Heart left ventricle (tissue), 16 donors: ENCODE results near the gene DDX31. TPM values are rescaled to one million over a fixed set of nuclear protein-coding genes. Genes with fewer than 3 reads are reported as not detected.

ENCODE experiments used
- ATAC-seq, 4 donors: fragments of 200-7000 bp; cut with Tn5 transposase; one replicate each; pipeline ENCODE4 v1.9.1; 2020 to 2022; ENCODE audit warnings: moderate library complexity in 4 of 4, mild to moderate bottlenecking in 3 of 4, moderate number of reproducible peaks in 1 of 4
- DNase-seq, 5 donors: peaks; one replicate each; pipeline ENCODE4 v3.0.0-alpha.2; 2020
- H3K27ac ChIP-seq, 12 donors: fragments of 200-600 bp; sonication (generic) in 4 of 12; one replicate each; pipeline versions ENCODE4 v1.5.0 to v1.8.0; 2016 to 2022; ENCODE audit warnings: mild to moderate bottlenecking in 2 of 12
- H3K27me3 ChIP-seq, 9 donors: fragments of 200-600 bp; sonication (generic) in 2 of 9; one replicate each; pipeline versions ENCODE4 v1.5.1 to v1.8.0; 2016 to 2022; ENCODE audit warnings: mild to moderate bottlenecking in 3 of 9
- H3K36me3 ChIP-seq, 9 donors: fragments of 200-600 bp; sonication (generic) in 2 of 9; one replicate each; pipeline versions ENCODE4 v1.5.0 to v1.8.0; 2018 to 2022; ENCODE audit warnings: mild to moderate bottlenecking in 2 of 9
- H3K4me1 ChIP-seq, 12 donors: fragments of 200-600 bp; sonication (generic) in 4 of 12; one replicate each; pipeline versions ENCODE4 v1.5.0 to v1.8.0; 2016 to 2022; ENCODE audit warnings: mild to moderate bottlenecking in 3 of 12
- H3K4me3 ChIP-seq, 12 donors: fragments of 200-600 bp; sonication (generic) in 4 of 12; one replicate each; pipeline versions ENCODE4 v1.5.0 to v1.8.0; 2017 to 2022; ENCODE audit warnings: mild to moderate bottlenecking in 9 of 12, moderate library complexity in 4 of 12
- H3K9me3 ChIP-seq, 12 donors: fragments of 200-600 bp; sonication (generic) in 4 of 12; one replicate each; pipeline versions ENCODE4 v1.5.0 to v1.8.0; 2016 to 2022; ENCODE audit warnings: mild to moderate bottlenecking in 1 of 12
- POLR2A ChIP-seq, 2 donors: fragments of 450-650 bp; IDR thresholded peaks; one replicate each; pipeline ENCODE4 v1.6.1; 2017; ENCODE audit warnings: antibody characterized with exemption in 2 of 2, mild to moderate bottlenecking in 2 of 2, moderate library complexity in 2 of 2
- WGBS, 4 donors: extraction: QIAGEN DNeasy Blood & Tissue Kit in 2 of 4; methylation state at CpG; one replicate each; pipeline versions ENCODE4 v1.1.5 to v1.1.7; 2013 to 2018; 5-methylcytosine and 5-hydroxymethylcytosine counted together
- intact Hi-C, 10 donors: fragments of 100-400 bp; cut with DNase I; formaldehyde crosslinking; loops; one replicate each; pipeline versions ENCODE4 v1.11.1 to v1.14.2; 2022
- polyA plus RNA-seq, 2 donors: library from polyadenylated mRNA; stranded (reverse); fragments of 200-250 nt; gene quantifications; one replicate each; pipeline ENCODE4 v1.2.3, GENCODE V29; 2013
- total RNA-seq, 9 donors: library from RNA; depleted of rRNA in 2 of 9; stranded (reverse); fragments of >200 nt in 2 of 9; fragmentation: NEBNext Ultra II Directional in 3 of 9; extraction: Animal tissue kit (Norgen Biotek cat#: 25700) in 3 of 9; gene quantifications; one replicate each; pipeline versions ENCODE4 v1.1.0 to v1.2.4, GENCODE V29; 2016 to 2023
- TF ChIP-seq, protein P1 (sequence below), 12 donors: fragments of 200-600 bp; sonication (generic) in 4 of 12; IDR thresholded peaks; one replicate each; pipeline versions ENCODE4 v1.5.0 to v1.8.0; 2018 to 2022; ENCODE audit warnings: antibody characterized with exemption in 12 of 12, mild to moderate bottlenecking in 5 of 12
- donor health status: ischemic (EF 13 %, LVEDD 7.1; RV severe dilation, severe dysfunction).
- donor health status: healthy with polysubstance abuse.
- donor health status: DM: no; HTN: yes; CAD: no.
- donor health status: DM: no; HTN: no; CAD: no.
- donor health status: ischemic (EF 25% LVEDD 6.9; RV normal size, moderate dysfunction).
- donor health status: ischemic (EF 25% LVEDD 5.7; RV mildly dilated, moderate dysfunction).
- donor health status: healthy.
- donor health status: DM: yes; HTN: yes; CAD: no.
- donor health status: ischemic (EF 35%, LVEDD 5.7; RV mildly dilated, moderate dysfunction).
- donor health status: nonischemic (EF 11% LVEDD 7.7; RV severe dilation, severe dysfunction).
- donor health status: DM: yes; HTN: yes; CAD: no.
- donor health status: PGD.
- donor health status: ischemic (EF 29% LVEDD 5.4; RV normal size, mild dysfunction).
- donor health status: nonischemic (EF 23%, LVEDD 6.1; RV moderate dilation, normal function).

The DDX31 gene
- total and polyA plus RNA-seq, 11 donors = 2.4 to 7.0 (median 5.1) TPM

- peak in 4 of 5 donors; percentile 6 to 93 (median 64) for DNase-seq
- H3K4me1 ChIP-seq = peaks cover 0 to 44% (median 28%) of the 10 kb centered on the region in 12 donors
Observed at GRCh38 chr9:132670457-132671391, 941 bp upstream of the DDX31 start, which contains the start of gene GTF3C4. TSS of gene GTF3C4 (plus strand) at chr9:132670464. CDS start at chr9:132670599, 135 bp downstream.

GRCh38 chr9:132669319-132669697 is 475 bp downstream of the DDX31 start:
- DNase-seq (peak in 2 of 5 donors; percentile 57 to 72), ATAC-seq (peak in 3 of 4 donors; percentile 45 to 66 (median 53))
- Histone ChIP-seq H3K4me1 (peaks cover 0 to 44% (median 27%) of the 10 kb centered on the region in 12 donors), H3K4me3 (peak overlapping the region; percentile 61 to 98 (median 88)), H3K27me3 (no peaks in the 10 kb centered on the region), H3K36me3 (peaks cover 0 to 5% (median 0%) of the 10 kb centered on the region in 9 donors), H3K27ac (peak overlapping the region; percentile 80 to 100 (median 97)), H3K9me3 (no peaks in the 10 kb centered on the region)
- WGBS, 4 donors = 0 to 1% (median 0%) methylated on average over 13 of the region's 13 CpGs
- intact Hi-C loops = loop anchor here in 1 of 10 donors (10.0 kb wide), 1 partner anchor 255 kb away; the partner anchor contains the start of gene CFAP77
- TF ChIP-seq, protein P1, sequence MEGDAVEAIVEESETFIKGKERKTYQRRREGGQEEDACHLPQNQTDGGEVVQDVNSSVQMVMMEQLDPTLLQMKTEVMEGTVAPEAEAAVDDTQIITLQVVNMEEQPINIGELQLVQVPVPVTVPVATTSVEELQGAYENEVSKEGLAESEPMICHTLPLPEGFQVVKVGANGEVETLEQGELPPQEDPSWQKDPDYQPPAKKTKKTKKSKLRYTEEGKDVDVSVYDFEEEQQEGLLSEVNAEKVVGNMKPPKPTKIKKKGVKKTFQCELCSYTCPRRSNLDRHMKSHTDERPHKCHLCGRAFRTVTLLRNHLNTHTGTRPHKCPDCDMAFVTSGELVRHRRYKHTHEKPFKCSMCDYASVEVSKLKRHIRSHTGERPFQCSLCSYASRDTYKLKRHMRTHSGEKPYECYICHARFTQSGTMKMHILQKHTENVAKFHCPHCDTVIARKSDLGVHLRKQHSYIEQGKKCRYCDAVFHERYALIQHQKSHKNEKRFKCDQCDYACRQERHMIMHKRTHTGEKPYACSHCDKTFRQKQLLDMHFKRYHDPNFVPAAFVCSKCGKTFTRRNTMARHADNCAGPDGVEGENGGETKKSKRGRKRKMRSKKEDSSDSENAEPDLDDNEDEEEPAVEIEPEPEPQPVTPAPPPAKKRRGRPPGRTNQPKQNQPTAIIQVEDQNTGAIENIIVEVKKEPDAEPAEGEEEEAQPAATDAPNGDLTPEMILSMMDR (IDR thresholded peaks at IDR 0.05) = no peak
- TF ChIP-seq POLR2A (IDR thresholded peaks at IDR 0.05) = no peak

More at GRCh38 chr9:132670457-132671391, 941 bp upstream of the DDX31 start, which contains the start of gene GTF3C4:
- Histone ChIP-seq H3K9me3 (no peaks in the 10 kb centered on the region), H3K36me3 (peaks cover 0 to 3% (median 0%) of the 10 kb centered on the region in 9 donors), H3K4me3 (peak within 1 kb of the TSS; percentile 61 to 98 (median 88)), H3K27ac (peak within 1 kb of the TSS; percentile 80 to 100 (median 97)), H3K27me3 (no peaks in the 10 kb centered on the region)
- 0 to 1% (median 0%) methylated on average over 43 to 82 of the region's 82 CpGs for WGBS, 4 donors
- peak in 3 of 4 donors; percentile 85 to 90 (median 89) for ATAC-seq
- TF ChIP-seq, protein P1 (IDR thresholded peaks at IDR 0.05) = no peak
- TF ChIP-seq POLR2A (IDR thresholded peaks at IDR 0.05) = no peak
- intact Hi-C loops = loop anchor here in 6 of 10 donors (2.0 to 10.0 kb wide), 7 partner anchors 124 to 256 kb away; partner anchors contain the start of genes AK8 (in 1 of the 6), CFAP77 (in 1 of the 6) and SPACA9 (in 1 of the 6)

DNA sequence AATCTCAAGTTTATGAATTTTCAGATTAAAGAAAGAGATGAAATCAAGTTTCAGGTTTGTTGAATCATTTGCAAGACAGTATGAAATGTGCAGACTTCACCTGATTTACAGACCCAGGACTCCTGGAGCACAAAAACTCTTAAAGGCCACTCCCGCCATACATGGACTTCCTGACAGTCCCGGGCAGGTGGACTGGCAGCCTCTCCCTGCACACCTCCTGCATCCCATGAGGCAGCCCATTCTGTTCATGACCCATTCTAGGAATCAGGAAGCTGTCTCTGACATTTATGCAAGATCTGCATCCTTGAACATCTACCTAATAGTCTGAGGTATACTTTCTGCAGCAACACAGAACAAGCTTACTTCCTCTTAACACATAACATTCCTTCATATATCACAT is 5.9 kb downstream of the DDX31 start:
- Histone ChIP-seq H3K9me3 (no peaks in the 10 kb centered on the region), H3K27me3 (no peaks in the 10 kb centered on the region), H3K27ac (no peak overlapping the region), H3K4me3 (no peak overlapping the region), H3K36me3 (peaks cover 0 to 48% (median 33%) of the 10 kb centered on the region in 9 donors), H3K4me1 (peaks cover 0 to 3% (median under 1%) of the 10 kb centered on the region in 12 donors)
- DNase-seq (no peak), ATAC-seq (no peak)
- TF ChIP-seq, protein P1 (IDR thresholded peaks at IDR 0.05) = no peak
- no peak for TF ChIP-seq POLR2A (IDR thresholded peaks at IDR 0.05)
- intact Hi-C loops = loop anchor here in 1 of 10 donors (10.0 kb wide), 1 partner anchor 249 kb away; the partner anchor contains the start of gene CFAP77
- WGBS, 4 donors = 82 to 94% (median 87%) methylated on average over 2 of the region's 2 CpGs
